SIG-M5 treated with dmso at 0.1 percent for 504 hours (cell line): ENCODE data around the gene CDC42SE2.
A peak's percentile ranks its signal among the peaks of the same experiment; 100 is the strongest.
"Not testable (repeated sequence)": the region's sequence is repeated elsewhere in the genome, so short reads cannot be mapped to it uniquely, and the experiment has no call there.

Experiments used
- DNase-seq: peaks from one replicate; lab custom pipeline; 2025; ENCODE audit not compliant: unreplicated experiment; lab: John Stamatoyannopoulos, UW

Gene CDC42SE2

GRCh38 chr5:131250751-131251475, 12.9 kb upstream of the CDC42SE2 start:
- no peak for DNase-seq

GRCh38 chr5:131252824-131253171, 11.1 kb upstream of the CDC42SE2 start:
- peak; percentile 98 for DNase-seq

- DNase-seq, result not testable (repeated sequence)
Observed at GRCh38 chr5:131254025-131254424, 9.8 kb upstream of the CDC42SE2 start.

- DNase-seq, result no peak
Observed at GRCh38 chr5:131254741-131255140, 9.1 kb upstream of the CDC42SE2 start.

DNA sequence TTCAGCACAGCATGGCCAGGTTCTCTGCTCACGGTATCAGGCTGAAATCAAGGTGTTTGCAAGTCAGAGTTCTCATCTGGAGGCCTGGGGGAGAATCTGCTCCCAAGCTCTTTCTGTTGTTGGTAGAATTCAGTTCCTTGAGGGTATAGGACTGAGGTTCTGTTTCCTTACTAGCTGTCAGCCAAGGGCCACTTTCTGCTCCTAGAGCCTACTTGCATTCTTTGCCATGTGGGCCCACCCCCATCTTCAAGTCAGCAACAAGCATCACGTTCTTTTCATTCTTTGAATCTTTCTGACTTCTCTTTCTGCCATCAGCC, 7.4 kb upstream of the CDC42SE2 start:
- DNase-seq, result no peak

DNA sequence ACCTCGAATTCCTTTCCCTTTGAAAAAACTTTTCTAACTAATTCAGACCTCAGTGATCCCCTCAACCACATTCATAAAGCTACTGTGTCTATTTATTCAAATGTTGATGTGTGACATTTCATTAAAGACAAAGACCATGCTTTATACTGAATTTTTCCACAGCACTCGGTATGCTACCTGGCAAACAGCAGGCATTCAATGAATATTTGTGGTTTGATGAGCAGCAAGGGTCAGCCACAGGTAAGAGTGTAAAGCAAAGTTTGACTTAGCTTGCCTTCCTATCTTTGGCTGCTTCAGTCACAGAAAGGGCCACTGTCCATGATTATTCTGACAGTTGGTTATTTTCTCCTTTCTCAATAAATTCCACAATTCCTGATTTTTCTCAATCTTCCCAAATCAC, 5.1 kb upstream of the CDC42SE2 start:
- no peak for DNase-seq

DNA sequence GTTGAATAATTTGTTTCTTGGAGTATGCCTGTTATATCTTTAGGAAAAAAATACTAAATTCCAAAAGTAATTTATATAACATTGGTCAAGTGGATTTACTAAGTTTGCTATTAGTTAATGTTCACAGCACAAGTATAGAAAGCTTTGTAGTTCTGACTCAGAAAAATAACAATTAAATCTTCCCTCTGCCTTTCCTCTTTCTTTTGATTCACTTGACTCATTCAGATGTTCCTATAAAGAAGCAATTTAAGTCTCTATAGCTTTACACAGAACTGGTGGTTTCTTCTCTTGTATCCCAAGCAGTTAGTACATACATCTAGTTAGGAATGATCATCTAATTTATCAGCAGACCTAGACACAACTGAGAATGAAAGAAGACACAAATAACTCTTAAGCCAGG, 4.5 kb upstream of the CDC42SE2 start:
- DNase-seq, result no peak

DNA sequence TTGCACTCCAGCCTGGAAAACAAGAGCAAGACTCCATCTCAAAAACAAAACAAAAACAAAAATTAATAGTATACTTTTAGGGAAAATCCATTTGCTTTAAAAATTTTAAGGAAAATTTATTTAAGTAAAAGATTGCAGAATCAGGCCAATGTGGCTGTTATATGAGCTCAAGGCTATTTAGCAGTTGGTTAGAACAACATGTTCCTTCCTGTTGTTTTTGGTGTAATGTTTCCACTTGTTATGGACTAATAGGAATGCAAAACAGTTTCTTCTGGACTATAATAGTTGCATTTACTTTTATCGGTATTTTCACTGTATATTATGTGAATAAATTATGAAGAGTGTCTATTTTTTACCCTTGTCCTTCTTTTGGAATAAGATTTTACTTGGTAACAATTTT, 3.0 kb upstream of the CDC42SE2 start:
- no peak for DNase-seq

DNA sequence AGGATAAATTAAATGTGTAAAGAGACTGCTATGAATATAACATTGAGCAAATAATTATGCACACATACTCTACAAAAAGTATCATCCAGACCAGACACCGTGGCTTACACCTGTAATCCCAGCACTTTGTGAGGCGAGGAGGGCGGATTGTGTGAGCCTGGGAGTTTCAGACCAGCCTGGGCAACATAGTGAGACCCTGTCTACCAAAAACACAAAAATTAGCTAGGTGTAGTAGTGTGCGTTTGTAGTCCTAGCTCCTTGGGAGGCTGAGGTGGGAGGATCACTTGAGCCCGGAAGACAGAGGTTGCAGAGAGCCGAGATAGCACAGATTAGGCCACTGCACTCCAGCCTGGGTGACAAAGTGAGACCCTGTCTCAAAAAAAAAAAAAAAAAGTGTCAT, 2.4 kb upstream of the CDC42SE2 start:
- no peak for DNase-seq

- peak; percentile 65 for DNase-seq
Observed at GRCh38 chr5:131262953-131263541, 806 bp upstream of the CDC42SE2 start.

DNA sequence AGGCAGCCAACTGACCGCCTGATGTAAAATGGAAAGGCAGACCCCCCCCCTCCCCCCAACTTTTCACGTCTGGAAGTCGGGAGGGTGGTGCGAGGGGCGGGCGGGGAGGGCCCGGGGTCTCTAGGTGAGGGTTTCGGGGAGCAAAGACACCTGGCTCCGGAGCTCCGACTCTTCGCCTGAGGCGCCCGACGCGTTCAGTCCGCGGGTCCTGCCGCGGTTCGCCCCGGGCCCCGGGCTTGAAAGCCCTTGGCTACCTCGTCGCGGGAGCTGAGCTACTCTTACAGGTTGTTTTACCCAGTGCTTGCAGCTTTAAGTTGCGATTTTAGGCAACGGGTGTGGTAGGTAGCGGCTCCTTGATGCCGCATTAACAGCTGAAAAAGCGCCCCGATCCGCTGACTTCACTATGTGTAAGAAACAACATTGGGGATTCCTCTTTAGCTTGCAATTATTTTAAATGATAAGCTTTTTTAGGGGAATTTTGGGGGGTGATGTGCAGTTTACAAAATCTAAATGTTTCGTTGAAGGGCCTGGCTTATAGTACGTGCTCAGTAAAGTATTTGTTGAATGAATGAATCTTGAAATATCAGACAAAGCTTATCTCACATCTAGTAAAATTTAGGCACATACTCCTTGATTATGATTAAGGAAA, 722 bp downstream of the CDC42SE2 start:
- peak; percentile 38 for DNase-seq

DNA sequence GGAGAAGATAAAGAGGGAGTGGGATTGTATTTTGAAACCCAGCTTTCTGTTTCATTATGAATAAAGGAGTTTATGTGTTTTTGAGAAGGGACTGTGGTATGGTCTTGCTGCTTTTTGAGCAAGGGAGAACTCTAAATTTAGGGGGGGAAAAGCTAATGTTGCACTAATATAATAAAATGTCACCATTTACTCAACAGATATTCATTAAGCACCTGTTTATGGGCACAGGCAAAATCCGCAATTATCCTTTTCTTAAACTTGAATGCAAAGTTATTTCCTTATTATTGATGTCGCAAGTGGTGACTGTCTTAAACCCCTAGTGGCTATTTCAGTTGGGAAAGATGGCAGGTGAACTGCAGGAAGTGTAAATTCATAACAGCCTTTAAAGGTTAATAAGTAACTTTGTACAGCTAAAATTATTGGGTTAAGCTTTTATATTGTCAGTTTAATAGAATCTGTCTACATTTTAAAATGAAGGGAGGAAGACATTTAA, 1.5 kb downstream of the CDC42SE2 start:
- peak; percentile 85 for DNase-seq

GRCh38 chr5:131266370-131267060, 2.7 kb downstream of the CDC42SE2 start:
- no peak for DNase-seq

GRCh38 chr5:131268758-131269370, 5.0 kb downstream of the CDC42SE2 start:
- no peak for DNase-seq

GRCh38 chr5:131270809-131271208, 7.0 kb downstream of the CDC42SE2 start:
- DNase-seq, result no peak

DNA sequence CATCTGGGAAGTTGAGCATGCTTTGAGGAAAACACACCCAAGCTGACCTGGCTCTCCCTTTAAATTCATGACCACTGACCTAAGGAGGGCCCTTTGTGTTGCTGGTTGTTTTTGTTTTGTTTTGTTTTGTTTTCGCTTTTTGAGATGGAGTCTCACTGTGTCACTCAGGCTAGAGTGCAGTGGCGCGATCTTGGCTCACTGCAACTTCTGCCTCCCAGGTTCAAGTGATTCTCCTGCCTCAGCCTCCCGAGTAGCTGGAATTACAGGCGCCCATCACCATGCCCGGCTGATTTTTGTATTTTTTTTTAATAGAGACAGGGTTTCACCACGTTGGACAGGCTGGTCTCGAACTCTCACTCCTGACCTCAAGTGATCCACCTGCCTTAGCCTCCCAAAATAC, 8.0 kb downstream of the CDC42SE2 start:
- DNase-seq, result not testable (repeated sequence)

- DNase-seq, result peak; percentile 31
Observed at GRCh38 chr5:131272307-131272706, 8.5 kb downstream of the CDC42SE2 start.

DNA sequence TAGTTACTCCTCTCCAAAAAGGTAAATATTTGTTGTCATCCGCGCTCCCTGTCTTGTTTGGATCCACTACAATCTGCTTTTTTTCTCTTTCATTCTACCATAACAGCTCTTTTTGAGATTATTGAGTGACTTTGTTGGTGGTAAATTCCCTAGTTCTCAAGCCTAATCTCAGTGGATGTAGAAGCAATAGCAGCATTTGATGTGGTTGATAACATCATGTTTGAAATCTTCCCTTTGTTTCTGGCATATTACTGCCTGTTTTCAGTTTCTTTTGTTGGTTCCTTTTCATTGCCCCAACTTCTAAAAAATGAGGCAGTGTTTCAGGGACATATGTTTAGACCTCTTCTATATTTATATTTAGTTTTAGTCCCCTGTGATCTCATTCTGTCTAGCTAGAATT, 8.9 kb downstream of the CDC42SE2 start:
- DNase-seq, result no peak

DNA sequence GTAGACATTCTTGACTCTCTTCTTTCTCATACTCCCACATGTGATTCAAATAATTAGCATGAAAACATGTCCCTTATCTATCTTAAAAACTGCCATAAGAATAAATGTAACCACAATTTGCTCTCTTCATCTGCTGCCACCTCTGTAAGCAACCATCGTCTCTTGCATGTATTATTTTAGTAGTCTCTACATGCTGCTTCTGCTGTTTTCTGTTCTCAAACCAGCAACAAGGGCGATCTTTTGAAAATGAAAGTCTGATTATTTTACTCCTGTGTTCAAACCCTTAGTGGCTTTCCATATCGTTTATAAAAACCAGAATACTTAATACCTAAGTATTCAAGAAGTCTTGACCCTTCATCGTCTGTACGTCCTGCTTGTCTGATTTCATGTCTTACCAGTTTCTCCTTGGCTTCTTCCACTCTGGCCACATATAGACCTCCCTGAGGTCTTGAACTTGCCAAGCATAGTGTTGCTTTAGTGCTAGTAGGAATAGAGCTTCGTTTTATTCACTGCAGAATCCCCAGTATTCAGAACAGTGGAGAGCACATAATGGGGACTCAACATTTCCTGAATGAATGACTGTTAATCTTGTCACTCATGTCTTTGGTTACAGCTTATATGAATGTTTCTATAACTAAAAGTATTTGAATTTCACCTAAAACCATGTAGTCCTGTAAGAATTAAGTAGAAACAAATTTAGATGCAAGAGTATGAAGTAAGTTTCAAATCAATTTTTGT, 10.6 kb downstream of the CDC42SE2 start:
- DNase-seq, result no peak

DNA sequence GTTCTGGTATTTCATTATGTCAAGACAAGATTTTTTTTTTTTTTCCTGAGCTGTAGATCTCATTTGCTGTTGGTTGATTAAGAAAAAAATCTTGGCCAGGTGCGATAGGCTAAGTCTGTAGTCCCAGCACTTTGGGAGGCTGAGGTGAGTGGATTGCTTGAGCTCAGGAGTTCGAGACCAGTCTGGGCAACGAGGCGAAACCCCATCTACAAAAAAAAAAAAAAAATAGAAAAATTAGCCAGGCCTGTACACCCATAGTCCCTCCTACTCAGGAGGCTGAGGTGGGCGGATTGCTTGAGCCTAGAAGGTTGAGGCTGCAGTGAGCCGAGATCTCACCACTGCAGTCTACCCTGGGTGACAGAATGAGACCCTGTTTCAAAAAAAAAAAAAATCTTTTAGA, 12.2 kb downstream of the CDC42SE2 start:
- DNase-seq, result no peak

DNA sequence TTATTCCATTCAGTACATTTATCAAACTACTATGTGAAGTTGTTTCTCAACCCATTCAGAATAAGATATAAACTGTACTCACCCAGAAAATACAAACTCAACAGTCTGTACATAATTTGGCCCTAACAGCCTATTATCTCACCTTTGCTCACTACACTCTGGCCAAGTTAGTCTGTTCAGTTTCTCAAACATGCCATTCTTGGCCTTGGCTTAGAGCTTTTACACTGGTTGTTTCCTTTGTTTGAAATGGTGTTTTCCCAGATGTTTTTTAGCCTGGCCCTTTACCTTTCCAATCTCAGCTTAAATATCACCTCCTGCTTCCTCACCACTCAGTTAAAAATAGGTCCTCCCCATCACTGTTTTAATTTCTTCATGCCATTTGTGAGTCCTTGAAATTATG, 13.6 kb downstream of the CDC42SE2 start:
- no peak for DNase-seq
